Kidney (tissue), 14 donors: ENCODE data around the gene C2orf49. TPM values are rescaled to one million over a fixed set of nuclear protein-coding genes. Genes with fewer than 3 reads are reported as not detected.

Experiments used
- DNase-seq, 5 donors: peaks; one replicate each; pipeline ENCODE4 v3.0.0-alpha.2; 2013 to 2020
- FAIRE-seq: peaks from 2 replicates; lab custom pipeline; 2012; peaks lifted over from hg19 to GRCh38; lab: Jason Lieb, UNC
- H3K27ac ChIP-seq, 2 donors: one replicate each; pipeline ENCODE4 v1.7.0; 2013; ENCODE audit warnings: low read depth in 2 of 2, low read length in 2 of 2, inconsistent platforms in 1 of 2
- H3K27me3 ChIP-seq: one replicate; pipeline ENCODE4 v1.7.1; 2013; ENCODE audit warnings: low read length, inconsistent platforms; ENCODE audit not compliant: control insufficient read depth, insufficient read depth
- H3K36me3 ChIP-seq, 3 donors: one replicate each; pipeline versions ENCODE4 v1.7.0 to v1.7.1; 2013; ENCODE audit warnings: low read length in 3 of 3, control low read depth in 1 of 3, inconsistent platforms in 1 of 3; ENCODE audit not compliant: insufficient read depth in 3 of 3, control insufficient read depth in 2 of 3
- H3K4me1 ChIP-seq, 3 donors: one replicate each; pipeline versions ENCODE4 v1.7.0 to v1.7.1; 2013; ENCODE audit warnings: low read length in 3 of 3, inconsistent platforms in 1 of 3, low read depth in 1 of 3; ENCODE audit not compliant: control insufficient read depth in 2 of 3, insufficient read depth in 2 of 3
- H3K4me3 ChIP-seq, 3 donors: one replicate each; pipeline versions ENCODE4 v1.7.0 to v1.8.1; 2013; ENCODE audit warnings: low read length in 3 of 3, control low read depth in 1 of 3, inconsistent platforms in 1 of 3
- H3K9ac ChIP-seq, 3 donors: one replicate each; pipeline versions ENCODE4 v1.7.0 to v1.7.1; 2013; ENCODE audit warnings: low read length in 3 of 3, control low read depth in 1 of 3, inconsistent platforms in 1 of 3
- H3K9me3 ChIP-seq, 3 donors: one replicate each; pipeline versions ENCODE4 v1.7.0 to v1.7.1; 2013; ENCODE audit warnings: low read length in 3 of 3, control low read depth in 1 of 3, inconsistent platforms in 1 of 3; ENCODE audit not compliant: control insufficient read depth in 2 of 3, insufficient read depth in 1 of 3
- intact Hi-C: fragments of 100-400 bp; cut with DNase I; formaldehyde crosslinking; loops from one replicate; pipeline ENCODE4 v1.11.1; 2022
- polyA plus RNA-seq: library from polyadenylated mRNA; stranded (reverse); fragments of 350-450 nt; fragmentation: Illumina TruSeq; extraction: RNeasy Lipid Tissue Mini Kit (QIAGEN cat#74804); gene quantifications from one replicate; pipeline ENCODE4 v1.2.3, GENCODE V29; 2014; ENCODE audit warnings: low read depth, low replicate concordance; ENCODE audit not compliant: insufficient read depth
- total RNA-seq: library from RNA; stranded (reverse); fragmentation: NEBNext Ultra II Directional; extraction: Animal tissue kit (Norgen Biotek cat#: 25700); gene quantifications from one replicate; pipeline ENCODE4 v1.2.1, GENCODE V29; 2021
- TF ChIP-seq, protein P1 (sequence below): IDR thresholded peaks from 3 replicates; pipeline ENCODE4 v1.5.1; 2012; ENCODE audit warnings: mild to moderate bottlenecking, moderate library complexity, borderline replicate concordance; ENCODE audit not compliant: insufficient read depth; ENCODE audit errors: extremely low read depth
- donor health status: control.
- donor health status: control.
- donor health status: control.
- donor health status: control.
- donor health status: control.
- donor health status: DM: yes; HTN: yes; CAD: no.
- donor health status: Normal renal cell carcinoma (clear cell type).

Gene C2orf49
- total and polyA plus RNA-seq, 2 donors from 2014 or later = 6.8 to 15.0 TPM

DNA sequence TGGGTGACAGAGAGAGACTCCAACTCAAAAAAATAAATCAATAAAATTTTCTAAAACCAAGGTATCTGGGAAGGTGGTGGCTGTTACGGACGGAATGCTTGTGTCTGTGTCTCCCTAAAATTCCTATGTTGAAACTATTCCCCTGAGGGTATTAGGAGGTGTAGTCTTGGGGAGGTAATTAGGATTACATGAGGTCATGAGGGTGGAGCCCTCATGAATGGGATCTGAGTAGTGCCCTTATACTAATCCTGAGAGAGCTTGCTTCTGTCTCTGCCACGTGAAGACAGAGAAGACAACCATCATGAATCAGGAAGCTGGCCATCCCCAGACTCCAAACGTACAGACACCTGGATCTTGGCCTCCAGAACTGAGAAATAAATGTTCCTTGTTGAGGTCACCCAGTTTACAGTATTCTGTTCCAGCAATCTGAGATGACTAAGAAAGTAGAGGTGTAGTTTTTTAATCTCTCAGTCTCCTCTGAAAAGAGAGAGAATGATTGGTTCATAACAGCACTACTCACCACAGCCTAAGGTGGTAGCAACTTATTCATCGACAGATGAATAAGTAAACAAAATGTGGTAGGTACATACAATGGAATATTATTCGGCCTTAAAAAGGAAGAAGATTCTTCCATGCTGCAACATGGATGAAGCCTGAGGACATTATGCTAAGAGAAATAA, 46.2 kb upstream of the C2orf49 start:
- DNase-seq (no peak), FAIRE-seq (no peak)
- Histone ChIP-seq H3K9me3 (no peaks in the 10 kb centered on the region), H3K27me3 (no peaks in the 10 kb centered on the region), H3K4me3 (no peak overlapping the region), H3K9ac (no peak overlapping the region), H3K27ac (no peak overlapping the region), H3K36me3 (peaks cover 0 to 20% (median 7%) of the 10 kb centered on the region in 3 donors), H3K4me1 (no peaks in the 10 kb centered on the region)
- TF ChIP-seq, protein P1, sequence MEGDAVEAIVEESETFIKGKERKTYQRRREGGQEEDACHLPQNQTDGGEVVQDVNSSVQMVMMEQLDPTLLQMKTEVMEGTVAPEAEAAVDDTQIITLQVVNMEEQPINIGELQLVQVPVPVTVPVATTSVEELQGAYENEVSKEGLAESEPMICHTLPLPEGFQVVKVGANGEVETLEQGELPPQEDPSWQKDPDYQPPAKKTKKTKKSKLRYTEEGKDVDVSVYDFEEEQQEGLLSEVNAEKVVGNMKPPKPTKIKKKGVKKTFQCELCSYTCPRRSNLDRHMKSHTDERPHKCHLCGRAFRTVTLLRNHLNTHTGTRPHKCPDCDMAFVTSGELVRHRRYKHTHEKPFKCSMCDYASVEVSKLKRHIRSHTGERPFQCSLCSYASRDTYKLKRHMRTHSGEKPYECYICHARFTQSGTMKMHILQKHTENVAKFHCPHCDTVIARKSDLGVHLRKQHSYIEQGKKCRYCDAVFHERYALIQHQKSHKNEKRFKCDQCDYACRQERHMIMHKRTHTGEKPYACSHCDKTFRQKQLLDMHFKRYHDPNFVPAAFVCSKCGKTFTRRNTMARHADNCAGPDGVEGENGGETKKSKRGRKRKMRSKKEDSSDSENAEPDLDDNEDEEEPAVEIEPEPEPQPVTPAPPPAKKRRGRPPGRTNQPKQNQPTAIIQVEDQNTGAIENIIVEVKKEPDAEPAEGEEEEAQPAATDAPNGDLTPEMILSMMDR = no peak
- intact Hi-C loops = no loop called here

DNA sequence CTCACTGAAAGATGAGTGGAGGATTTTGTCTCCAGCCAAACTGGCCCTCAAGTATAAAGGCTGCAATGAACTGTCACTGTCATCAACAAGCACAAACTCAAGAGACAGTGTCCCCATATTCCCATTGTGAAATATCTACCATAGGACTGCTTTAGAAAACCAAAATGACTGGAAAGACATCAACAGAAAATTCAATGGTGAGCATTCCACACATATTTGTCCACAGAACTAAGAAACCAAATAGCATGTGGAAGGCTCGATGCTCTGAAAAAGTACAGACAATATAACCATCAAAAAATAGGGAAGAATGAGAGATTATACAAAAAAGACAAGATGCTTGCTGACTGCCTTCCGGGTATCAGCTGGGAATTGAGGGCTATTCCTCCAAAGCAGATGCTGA, 45.4 kb upstream of the C2orf49 start:
- no peaks in the 10 kb centered on the region for H3K27me3 ChIP-seq
- peaks cover 0 to 20% (median 8%) of the 10 kb centered on the region in 3 donors for H3K36me3 ChIP-seq
- DNase-seq = no peak
- no peaks in the 10 kb centered on the region for H3K4me1 ChIP-seq
- TF ChIP-seq, protein P1 = no peak
- H3K4me3 ChIP-seq = no peak overlapping the region
- FAIRE-seq = no peak
- H3K9ac ChIP-seq = no peak overlapping the region
- H3K9me3 ChIP-seq = no peaks in the 10 kb centered on the region
- intact Hi-C loops = no loop called here
- no peak overlapping the region for H3K27ac ChIP-seq

- H3K27ac ChIP-seq = no peak overlapping the region
- TF ChIP-seq, protein P1 = no peak
- FAIRE-seq (no peak), DNase-seq (peak in 2 of 5 donors; percentile 13 to 33)
- intact Hi-C loops = no loop called here
- no peak overlapping the region for H3K9ac ChIP-seq
- H3K4me1 ChIP-seq = no peaks in the 10 kb centered on the region
- H3K36me3 ChIP-seq = peaks cover 5 to 21% (median 19%) of the 10 kb centered on the region in 3 donors
- no peaks in the 10 kb centered on the region for H3K9me3 ChIP-seq
- no peak overlapping the region for H3K4me3 ChIP-seq
- H3K27me3 ChIP-seq = no peaks in the 10 kb centered on the region
Measured at GRCh38 chr2:105294046-105294445, 43.3 kb upstream of the C2orf49 start.
